Lower leg skin (tissue), 3 donors: ENCODE results near the gene SH3GLB2.

Source experiments
- POLR2A ChIP-seq, 2 donors: fragments of 450-650 bp; IDR thresholded peaks; one replicate each; pipeline ENCODE4 v1.6.1; 2016 to 2017; ENCODE audit warnings: antibody characterized with exemption in 2 of 2, mild to moderate bottlenecking in 1 of 2, moderate library complexity in 1 of 2
- TF ChIP-seq, protein P1 (sequence below), 3 donors: fragments of 450-650 bp; IDR thresholded peaks; one replicate each; pipeline ENCODE4 v1.5.1; 2016; ENCODE audit warnings: antibody characterized with exemption in 3 of 3, mild to moderate bottlenecking in 3 of 3, moderate library complexity in 2 of 3

DNA sequence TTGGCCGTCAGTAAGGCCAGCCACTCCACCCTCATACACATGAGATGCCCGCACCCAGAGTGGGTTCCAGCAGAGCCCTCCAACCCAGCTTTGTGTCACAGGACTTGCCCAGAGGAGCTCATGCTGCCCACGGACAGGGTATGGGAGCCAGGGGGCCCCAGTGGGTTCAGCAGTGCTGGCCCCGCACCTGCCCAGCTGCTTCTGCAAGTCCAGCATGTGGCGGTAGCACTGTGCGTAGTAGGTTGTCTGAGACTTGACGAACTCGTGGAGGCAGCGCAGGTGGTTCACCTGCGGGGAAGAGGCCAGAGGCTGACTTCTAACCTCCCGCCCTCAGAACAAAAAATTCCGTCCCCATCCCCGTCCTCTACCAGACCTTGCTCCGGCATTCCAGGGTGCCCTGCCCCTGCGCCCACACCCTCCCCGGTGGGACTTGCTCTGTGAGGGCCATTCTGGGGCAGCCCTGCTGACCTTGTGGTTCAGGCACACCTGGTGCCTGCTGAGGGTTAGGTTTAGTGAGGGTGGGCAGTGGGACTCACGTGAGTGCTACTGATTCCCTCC lies 18.5 kb downstream of the SH3GLB2 start:
- TF ChIP-seq, protein P1, sequence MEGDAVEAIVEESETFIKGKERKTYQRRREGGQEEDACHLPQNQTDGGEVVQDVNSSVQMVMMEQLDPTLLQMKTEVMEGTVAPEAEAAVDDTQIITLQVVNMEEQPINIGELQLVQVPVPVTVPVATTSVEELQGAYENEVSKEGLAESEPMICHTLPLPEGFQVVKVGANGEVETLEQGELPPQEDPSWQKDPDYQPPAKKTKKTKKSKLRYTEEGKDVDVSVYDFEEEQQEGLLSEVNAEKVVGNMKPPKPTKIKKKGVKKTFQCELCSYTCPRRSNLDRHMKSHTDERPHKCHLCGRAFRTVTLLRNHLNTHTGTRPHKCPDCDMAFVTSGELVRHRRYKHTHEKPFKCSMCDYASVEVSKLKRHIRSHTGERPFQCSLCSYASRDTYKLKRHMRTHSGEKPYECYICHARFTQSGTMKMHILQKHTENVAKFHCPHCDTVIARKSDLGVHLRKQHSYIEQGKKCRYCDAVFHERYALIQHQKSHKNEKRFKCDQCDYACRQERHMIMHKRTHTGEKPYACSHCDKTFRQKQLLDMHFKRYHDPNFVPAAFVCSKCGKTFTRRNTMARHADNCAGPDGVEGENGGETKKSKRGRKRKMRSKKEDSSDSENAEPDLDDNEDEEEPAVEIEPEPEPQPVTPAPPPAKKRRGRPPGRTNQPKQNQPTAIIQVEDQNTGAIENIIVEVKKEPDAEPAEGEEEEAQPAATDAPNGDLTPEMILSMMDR (IDR thresholded peaks at IDR 0.05) = no peak
- TF ChIP-seq POLR2A (IDR thresholded peaks at IDR 0.05) = no peak
